Measurements from ENCODE around the gene SLC6A11.

GRCh38 chr3:10973046-10973595 is 157.1 kb downstream of the SLC6A11 start:
- TF ChIP-seq POLR2AphosphoS5 (IDR thresholded peaks at IDR 0.05; ENCODE audit: insufficient read depth, low read depth, low read length) (no peak), POLR2A (IDR thresholded peaks at IDR 0.05; ENCODE audit: low read depth, low read length) (no peak), JUN (IDR thresholded peaks at IDR 0.05; ENCODE audit: borderline replicate concordance, insufficient read depth, insufficient read length, low read depth) (no peak), EZH2 (IDR thresholded peaks at IDR 0.05; ENCODE audit: borderline replicate concordance, low read depth, low read length, severe bottlenecking) (no peak)
- TF ChIP-seq, protein P1, sequence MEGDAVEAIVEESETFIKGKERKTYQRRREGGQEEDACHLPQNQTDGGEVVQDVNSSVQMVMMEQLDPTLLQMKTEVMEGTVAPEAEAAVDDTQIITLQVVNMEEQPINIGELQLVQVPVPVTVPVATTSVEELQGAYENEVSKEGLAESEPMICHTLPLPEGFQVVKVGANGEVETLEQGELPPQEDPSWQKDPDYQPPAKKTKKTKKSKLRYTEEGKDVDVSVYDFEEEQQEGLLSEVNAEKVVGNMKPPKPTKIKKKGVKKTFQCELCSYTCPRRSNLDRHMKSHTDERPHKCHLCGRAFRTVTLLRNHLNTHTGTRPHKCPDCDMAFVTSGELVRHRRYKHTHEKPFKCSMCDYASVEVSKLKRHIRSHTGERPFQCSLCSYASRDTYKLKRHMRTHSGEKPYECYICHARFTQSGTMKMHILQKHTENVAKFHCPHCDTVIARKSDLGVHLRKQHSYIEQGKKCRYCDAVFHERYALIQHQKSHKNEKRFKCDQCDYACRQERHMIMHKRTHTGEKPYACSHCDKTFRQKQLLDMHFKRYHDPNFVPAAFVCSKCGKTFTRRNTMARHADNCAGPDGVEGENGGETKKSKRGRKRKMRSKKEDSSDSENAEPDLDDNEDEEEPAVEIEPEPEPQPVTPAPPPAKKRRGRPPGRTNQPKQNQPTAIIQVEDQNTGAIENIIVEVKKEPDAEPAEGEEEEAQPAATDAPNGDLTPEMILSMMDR (IDR thresholded peaks at IDR 0.05; ENCODE audit: extremely low read depth in 1 of 2, insufficient read depth in 1 of 2, low read depth in 1 of 2, low read length in 2 of 2), result no peak
- TF ChIP-seq, protein P2, sequence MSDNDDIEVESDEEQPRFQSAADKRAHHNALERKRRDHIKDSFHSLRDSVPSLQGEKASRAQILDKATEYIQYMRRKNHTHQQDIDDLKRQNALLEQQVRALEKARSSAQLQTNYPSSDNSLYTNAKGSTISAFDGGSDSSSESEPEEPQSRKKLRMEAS (IDR thresholded peaks at IDR 0.05; ENCODE audit: insufficient read depth, insufficient read length), result no peak
